HepG2 (cell line): ENCODE data around the gene ELMOD3. TPM values are rescaled to one million over a fixed set of nuclear protein-coding genes. Genes with fewer than 3 reads are reported as not detected.
"Not testable (repeated sequence)": the region's sequence is repeated elsewhere in the genome, so short reads cannot be mapped to it uniquely, and the experiment has no call there.

Experiments
- ATAC-seq: fragments of 200-7000 bp; cut with Tn5 transposase; 3 replicates; pipeline ENCODE4 v1.9.1; 2020; ENCODE audit warnings: mild to moderate bottlenecking, moderate library complexity
- BruUV-seq: library from RNA; stranded (reverse); fragments of 400-500 nt; replicated peaks from 2 replicates; lab custom pipeline; 2021; lab: Mats Ljungman, UMichigan
- CTCF ChIA-PET: fragments of 300-600 bp; formaldehyde crosslinking; extraction: SDS; loops from one replicate; lab custom pipeline; 2021; ENCODE audit warnings: low total read pairs, inconsistent platforms, low intra/inter-chr PET ratio; lab: Yijun Ruan, JAX
- POLR2A ChIA-PET: fragments of 350-600 bp; sonication (Branson Sonifier 250); formaldehyde crosslinking; loops from one replicate; lab custom pipeline; 2020; ENCODE audit warnings: antibody characterized with exemption, inconsistent platforms; lab: Yijun Ruan, JAX
- DNase-seq: peaks from one replicate; pipeline ENCODE4 v3.0.0-alpha.2; 2015; ENCODE audit warnings: low spot score
- FAIRE-seq: peaks from 3 replicates; lab custom pipeline; 2011; peaks lifted over from hg19 to GRCh38; lab: Jason Lieb, UNC
- H2AFZ ChIP-seq: one replicate; pipeline ENCODE4 v1.6.1; 2011; ENCODE audit warnings: low read length, inconsistent platforms
- H3K27ac ChIP-seq: fragments of 300-600 bp; 3 replicates; pipeline ENCODE4 v1.8.0; 2011; ENCODE audit warnings: mixed run types, mild to moderate bottlenecking, mixed read lengths, low read length, inconsistent platforms; ENCODE audit not compliant: insufficient read depth; ENCODE audit errors: extremely low read length
- H3K27me3 ChIP-seq, 2 experiments: fragments of 200-600 bp in 1 of 2; 2 replicates in 1 of 2; 3 replicates in 1 of 2; pipeline versions ENCODE4 v1.6.0 to v1.8.0; 2011; ENCODE audit warnings: low read length in 2 of 2, mild to moderate bottlenecking in 2 of 2, moderate library complexity in 2 of 2, inconsistent platforms in 1 of 2; ENCODE audit not compliant: insufficient read depth in 2 of 2, control insufficient read depth in 1 of 2
- H3K36me3 ChIP-seq, 2 experiments: fragments of 200-600 bp in 1 of 2; replicated peaks in 1 of 2; 2 replicates in 1 of 2; 3 replicates in 1 of 2; pipeline versions ENCODE4 v1.5.1 to v1.8.0; 2011; ENCODE audit warnings: low read length in 2 of 2, inconsistent platforms in 1 of 2; ENCODE audit not compliant: insufficient read depth in 2 of 2, control insufficient read depth in 1 of 2
- H3K4me1 ChIP-seq: 2 replicates; pipeline ENCODE4 v1.5.1; 2012; ENCODE audit warnings: low read length, inconsistent platforms; ENCODE audit not compliant: insufficient read depth
- H3K4me2 ChIP-seq: 2 replicates; pipeline ENCODE4 v1.6.0; 2011; ENCODE audit warnings: low read depth, low read length, inconsistent platforms
- H3K4me3 ChIP-seq, 3 experiments: fragments of 200-600 bp in 1 of 3; sonication (generic), shearing (Covaris generic) in 1 of 3; replicated peaks in 1 of 3; 2 replicates each; pipeline ENCODE4 v1.5.1; 2011 to 2016; ENCODE audit warnings: low read length in 3 of 3, inconsistent platforms in 2 of 3, low read depth in 2 of 3, mild to moderate bottlenecking in 2 of 3, control low read depth in 1 of 3, mixed read lengths in 1 of 3; ENCODE audit not compliant: insufficient read depth in 1 of 3
- H3K79me2 ChIP-seq: one replicate; pipeline ENCODE4 v1.6.1; 2011; ENCODE audit warnings: low read length, inconsistent platforms; ENCODE audit not compliant: insufficient read depth
- H3K9ac ChIP-seq: 2 replicates; pipeline ENCODE4 v1.6.0; 2011; ENCODE audit warnings: mild to moderate bottlenecking, low read depth, low read length, inconsistent platforms; ENCODE audit not compliant: insufficient read depth
- H3K9me3 ChIP-seq: 2 replicates; pipeline ENCODE4 v1.5.1; 2012; ENCODE audit warnings: mild to moderate bottlenecking, low read length
- H4K20me1 ChIP-seq: 2 replicates; pipeline ENCODE4 v1.6.0; 2011; ENCODE audit warnings: inconsistent platforms, mild to moderate bottlenecking, low read length, moderate library complexity; ENCODE audit not compliant: insufficient read depth
- CEBPB ChIP-seq: IDR thresholded peaks from 2 replicates; pipeline ENCODE4 v1.6.1; 2011; ENCODE audit warnings: low read depth, low read length, improper control_type of control experiment, borderline replicate concordance
- IKZF4 ChIP-seq: sonication (generic); formaldehyde crosslinking; IDR thresholded peaks from 2 replicates; pipeline ENCODE4 v1.5.1; 2020; ENCODE audit warnings: borderline replicate concordance, mild to moderate bottlenecking, low read depth, missing genetic modification reagents; ENCODE audit errors: not compliant biosample characterization
- MED1 ChIP-seq: sonication (generic); formaldehyde crosslinking; IDR thresholded peaks from 2 replicates; pipeline ENCODE4 v1.4.0; 2020; ENCODE audit warnings: missing genetic modification reagents
- NCOA2 ChIP-seq: sonication (generic); formaldehyde crosslinking; IDR thresholded peaks from 2 replicates; pipeline ENCODE4 v1.8.0; 2022; ENCODE audit warnings: inconsistent platforms
- NFRKB ChIP-seq: fragments of 450-650 bp; IDR thresholded peaks from 2 replicates; pipeline ENCODE4 v1.6.1; 2017
- NFYB ChIP-seq: sonication (generic); formaldehyde crosslinking; IDR thresholded peaks from 2 replicates; pipeline ENCODE4 v1.4.0; 2020; ENCODE audit warnings: missing genetic modification reagents
- NFYC ChIP-seq: IDR thresholded peaks from 2 replicates; pipeline ENCODE4 v1.6.1; 2016; ENCODE audit warnings: missing genetic modification reagents, missing compliant biosample characterization
- PHF21A ChIP-seq: sonication (generic); formaldehyde crosslinking; IDR thresholded peaks from 2 replicates; pipeline ENCODE4 v1.5.0; 2020; ENCODE audit warnings: mild to moderate bottlenecking, missing genetic modification reagents
- ZFP62 ChIP-seq: sonication (generic); formaldehyde crosslinking; IDR thresholded peaks from 2 replicates; pipeline ENCODE4 v1.4.0; 2020; ENCODE audit warnings: missing genetic modification reagents
- ZNF34 ChIP-seq: sonication (generic); formaldehyde crosslinking; IDR thresholded peaks from 2 replicates; pipeline ENCODE4 v1.4.0; 2020; ENCODE audit warnings: mild to moderate bottlenecking, missing genetic modification reagents, borderline replicate concordance
- ZNF44 ChIP-seq: sonication (generic); formaldehyde crosslinking; IDR thresholded peaks from 2 replicates; pipeline ENCODE4 v1.5.1; 2020; ENCODE audit warnings: mild to moderate bottlenecking, missing genetic modification reagents
- ZSCAN31 ChIP-seq: sonication (generic); formaldehyde crosslinking; IDR thresholded peaks from 2 replicates; pipeline ENCODE4 v1.5.0; 2020; ENCODE audit warnings: low read depth, mild to moderate bottlenecking, missing genetic modification reagents
- WGBS: methylation state at CpG from one replicate; pipeline ENCODE4 v1.1.6; 2017; ENCODE audit warnings: low lambda C conversion rate; 5-methylcytosine and 5-hydroxymethylcytosine counted together
- in situ Hi-C: cut with HindIII; loops from 2 replicates; pipeline ENCODE4 v1.10.0; 2017; ENCODE audit warnings: low pct_unique_long_range_greater_than_20kb; ENCODE audit not compliant: extremely low pct_ligation_motif_present
- intact Hi-C: fragments of 100-400 bp; cut with micrococcal nuclease; formaldehyde crosslinking; loops from one replicate; pipeline ENCODE4 v1.10.0; 2022; ENCODE audit not compliant: unreplicated experiment
- polyA plus RNA-seq, 8 experiments: library from polyadenylated mRNA; depleted of rRNA in 3 of 8; stranded (reverse) in 7 of 8; unstranded in 1 of 8; fragments of >200 nt; fragmentation: Illumina TruSeq in 4 of 8; extraction: Trizol in 4 of 8; gene quantifications; 2 replicates each; pipeline versions ENCODE4 v1.2.1 to v1.2.3, GENCODE V29; 2011 to 2016; ENCODE audit warnings: low read depth in 4 of 8, missing spikeins in 1 of 8, mixed read lengths in 1 of 8; ENCODE audit not compliant: insufficient read depth in 1 of 8
- total RNA-seq, 5 experiments: library from RNA; depleted of rRNA; stranded (reverse); fragments of >200 nt; fragmentation: Illumina TruSeq; extraction: Trizol; gene quantifications; 2 replicates each; pipeline ENCODE4 v1.2.3, GENCODE V29; 2016; ENCODE audit warnings: low read depth in 1 of 5

ELMOD3 gene
- total and polyA plus RNA-seq, 2 of the 13 experiments (the other 11 are each of a cell fraction or from before 2014, with no cell fraction given), result 13.3 to 19.5 TPM

DNA sequence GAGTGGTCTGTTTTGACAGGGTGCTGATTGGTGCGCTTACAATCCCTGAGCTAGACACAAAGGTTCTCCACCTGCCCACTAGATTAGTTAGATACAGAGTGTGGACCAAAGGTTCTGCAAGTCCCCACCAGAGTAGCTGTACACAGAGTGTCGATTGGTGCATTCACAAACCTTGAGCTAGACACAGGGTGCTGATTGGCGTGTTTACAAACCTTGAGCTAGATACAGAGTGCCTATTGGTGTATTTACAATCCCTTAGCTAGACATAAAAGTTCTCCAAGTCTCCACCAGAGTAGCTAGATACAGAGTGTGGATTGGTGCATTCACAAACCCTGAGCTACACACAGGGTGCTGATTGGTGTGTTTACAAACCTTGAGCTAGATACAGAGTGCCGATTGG is 20.7 kb upstream of the ELMOD3 start:
- H3K27ac ChIP-seq, FAIRE-seq, H3K27me3 ChIP-seq, ATAC-seq, BruUV-seq, H3K79me2 ChIP-seq, H3K36me3 ChIP-seq, H4K20me1 ChIP-seq, H2AFZ ChIP-seq, H3K9me3 ChIP-seq, intact Hi-C loops, in situ Hi-C loops, H3K4me3 ChIP-seq, CTCF ChIA-PET, H3K9ac ChIP-seq, H3K4me2 ChIP-seq, DNase-seq: not testable (repeated sequence)
- WGBS, result 93% methylated on average over 4 of the region's 4 CpGs
- TF ChIP-seq NFYB (CRISPR knock-in tag), result peak; percentile 68; the same call in 1 of the 2 replicates
- peak; percentile 74 for TF ChIP-seq NFYC (CRISPR knock-in tag)
- H3K4me1 ChIP-seq, result peaks cover 23% of the 10 kb centered on the region
- POLR2A ChIA-PET, result interaction anchor here (0.9 to 4.2 kb wide), 3 partner anchors 9 to 205 kb away, joined by 3 to 22 read pairs (median 6); partner anchors contain the start of genes ELMOD3, MAT2A and RETSAT

DNA sequence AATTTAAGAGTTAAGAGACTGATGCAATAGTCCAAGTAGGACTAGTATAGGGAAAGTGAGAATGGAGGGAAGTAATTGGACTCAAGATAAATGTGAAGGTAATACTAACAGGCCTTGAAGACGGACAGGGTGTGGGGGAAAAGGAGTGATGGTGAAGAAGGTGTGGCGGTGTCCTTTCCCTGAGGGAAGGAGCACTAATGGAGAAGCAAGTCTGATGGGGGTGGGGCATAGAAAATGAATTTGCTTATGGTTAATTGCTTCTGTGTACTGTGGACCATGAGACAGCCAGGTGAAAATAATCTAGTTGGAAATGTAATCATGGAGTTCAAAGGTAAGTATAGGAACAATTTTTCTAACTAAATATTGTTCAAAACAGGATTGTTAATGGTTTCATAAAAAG is 19.6 kb upstream of the ELMOD3 start:
- no peaks in the 10 kb centered on the region for H3K36me3 ChIP-seq
- no peak overlapping the region for H3K27ac ChIP-seq
- ATAC-seq (no peak), DNase-seq (no peak)
- in situ Hi-C loops, result no loop called here
- no peak for TF ChIP-seq ZFP62
- no peak for TF ChIP-seq NCOA2 (CRISPR knock-in tag)
- no peak for TF ChIP-seq MED1 (CRISPR knock-in tag)
- TF ChIP-seq ZSCAN31 (CRISPR knock-in tag), result no peak
- TF ChIP-seq CEBPB, result no peak
- no peak for TF ChIP-seq ZNF34 (CRISPR knock-in tag)
- no peak for TF ChIP-seq IKZF4 (CRISPR knock-in tag)
- no peak for TF ChIP-seq PHF21A (CRISPR knock-in tag)
- no peak for TF ChIP-seq ZNF44
- TF ChIP-seq NFRKB, result no peak
- TF ChIP-seq, all 625 proteins: peak for 0
- Histone ChIP-seq H2AFZ (no peak overlapping the region), H3K4me1 (peaks cover 16% of the 10 kb centered on the region; the same call in 1 of the 2 replicates), H3K79me2 (no peaks in the 10 kb centered on the region), H3K9me3 (no peaks in the 10 kb centered on the region), H3K9ac (no peak overlapping the region), H3K27me3 (no peaks in the 10 kb centered on the region), H4K20me1 (no peaks in the 10 kb centered on the region), H3K4me2 (no peak overlapping the region), H3K4me3 (no peak overlapping the region)
- FAIRE-seq, result no peak
- BruUV-seq, result no TSS peak
- POLR2A ChIA-PET, result no interaction called here
- WGBS, result 61% methylated on average over 2 of the region's 2 CpGs
- intact Hi-C loops, result no loop called here
- CTCF ChIA-PET, result no interaction called here
